WTC11 (cell line): ENCODE measurements around the gene KCNQ2. TPM values are rescaled to one million over a fixed set of nuclear protein-coding genes. Genes with fewer than 3 reads are reported as not detected.

Experiments
- ETV6 ChIP-seq: sonication (generic); formaldehyde crosslinking; IDR thresholded peaks from 2 replicates; pipeline ENCODE4 v1.8.1; 2022; ENCODE audit warnings: mild to moderate bottlenecking, missing genetic modification reagents
- FOXK1 ChIP-seq: sonication (generic); formaldehyde crosslinking; IDR thresholded peaks from 2 replicates; pipeline ENCODE4 v1.8.0; 2022; ENCODE audit warnings: mild to moderate bottlenecking, moderate library complexity, missing genetic modification reagents
- FOXP1 ChIP-seq: sonication (generic); formaldehyde crosslinking; IDR thresholded peaks from 2 replicates; pipeline ENCODE4 v1.8.0; 2022; ENCODE audit warnings: missing genetic modification reagents, mild to moderate bottlenecking, moderate library complexity, borderline replicate concordance
- GRHL2 ChIP-seq: fragments of 250-450 bp; sonication (Bioruptor Pico); IDR thresholded peaks from 2 replicates; pipeline ENCODE4 v1.8.0; 2022; ENCODE audit warnings: mild to moderate bottlenecking, moderate library complexity; ENCODE audit not compliant: insufficient replicate concordance, severe bottlenecking
- IRF2 ChIP-seq: sonication (generic); formaldehyde crosslinking; IDR thresholded peaks from 2 replicates; pipeline ENCODE4 v1.8.0; 2022; ENCODE audit warnings: low read depth, missing genetic modification reagents, borderline replicate concordance
- MYBL2 ChIP-seq: sonication (generic); formaldehyde crosslinking; IDR thresholded peaks from 2 replicates; pipeline ENCODE4 v1.8.1; 2023; ENCODE audit warnings: mild to moderate bottlenecking, moderate library complexity, missing genetic modification reagents
- NFATC4 ChIP-seq: fragments of 250-450 bp; sonication (Bioruptor Pico); IDR thresholded peaks from 2 replicates; pipeline ENCODE4 v1.9.0; 2021; ENCODE audit warnings: mild to moderate bottlenecking
- NR1H2 ChIP-seq: sonication (generic); formaldehyde crosslinking; IDR thresholded peaks from 2 replicates; pipeline ENCODE4 v1.9.0; 2021; ENCODE audit warnings: mild to moderate bottlenecking, moderate library complexity, missing genetic modification reagents
- NR2C2 ChIP-seq: sonication (generic); formaldehyde crosslinking; IDR thresholded peaks from 2 replicates; pipeline ENCODE4 v1.8.0; 2022; ENCODE audit warnings: mild to moderate bottlenecking, missing genetic modification reagents
- PRRX2 ChIP-seq: fragments of 250-450 bp; sonication (Bioruptor Pico); IDR thresholded peaks from 2 replicates; pipeline ENCODE4 v1.8.0; 2021; ENCODE audit warnings: mild to moderate bottlenecking
- RORB ChIP-seq: fragments of 250-450 bp; sonication (Bioruptor Pico); IDR thresholded peaks from 2 replicates; pipeline ENCODE4 v1.9.0; 2021; ENCODE audit warnings: mild to moderate bottlenecking
- SP1 ChIP-seq: sonication (generic); formaldehyde crosslinking; conservative IDR thresholded peaks from 2 replicates; pipeline ENCODE4 v1.8.1; 2022; ENCODE audit warnings: missing genetic modification reagents
- TEAD1 ChIP-seq: sonication (generic); formaldehyde crosslinking; IDR thresholded peaks from 2 replicates; pipeline ENCODE4 v1.8.0; 2022; ENCODE audit warnings: mild to moderate bottlenecking, missing genetic modification reagents
- TEAD4 ChIP-seq: sonication (generic); formaldehyde crosslinking; IDR thresholded peaks from 2 replicates; pipeline ENCODE4 v1.8.0; 2022; ENCODE audit warnings: mild to moderate bottlenecking, missing genetic modification reagents
- ZNF138 ChIP-seq: sonication (generic); formaldehyde crosslinking; conservative IDR thresholded peaks from 2 replicates; pipeline ENCODE4 v1.8.1; 2022; ENCODE audit warnings: mild to moderate bottlenecking, moderate library complexity, missing genetic modification reagents
- ZNF232 ChIP-seq: sonication (generic); formaldehyde crosslinking; IDR thresholded peaks from 2 replicates; pipeline ENCODE4 v1.8.0; 2022; ENCODE audit warnings: mild to moderate bottlenecking, missing genetic modification reagents
- ZNF396 ChIP-seq: fragments of 250-450 bp; sonication (Bioruptor Pico); IDR thresholded peaks from 2 replicates; pipeline ENCODE4 v1.8.0; 2021; ENCODE audit warnings: mild to moderate bottlenecking, moderate library complexity, borderline replicate concordance
- ZNF423 ChIP-seq: fragments of 250-450 bp; sonication (Bioruptor Pico); IDR thresholded peaks from 2 replicates; pipeline ENCODE4 v2.1.2; 2022; ENCODE audit warnings: mild to moderate bottlenecking, moderate library complexity
- total RNA-seq: library from RNA; stranded (reverse); gene quantifications from 3 replicates; pipeline ENCODE4 v1.2.3, GENCODE V29; 2021
- TF ChIP-seq, protein P1 (sequence below): sonication (generic); formaldehyde crosslinking; IDR thresholded peaks from 2 replicates; pipeline ENCODE4 v1.8.0; 2022; ENCODE audit warnings: missing genetic modification reagents
- TF ChIP-seq, protein P2 (sequence below): sonication (generic); formaldehyde crosslinking; IDR thresholded peaks from 2 replicates; pipeline ENCODE4 v1.8.0; 2023; ENCODE audit warnings: missing genetic modification reagents
- TF ChIP-seq, protein P3 (sequence below): fragments of 250-450 bp; sonication (Bioruptor Pico); IDR thresholded peaks from 2 replicates; pipeline ENCODE4 v1.9.0; 2021; ENCODE audit warnings: mild to moderate bottlenecking
- TF ChIP-seq, protein P4 (sequence below): sonication (generic); formaldehyde crosslinking; IDR thresholded peaks from 2 replicates; pipeline ENCODE4 v1.8.0; 2022; ENCODE audit warnings: mild to moderate bottlenecking, missing genetic modification reagents
- TF ChIP-seq, protein P5 (sequence below): sonication (generic); formaldehyde crosslinking; IDR thresholded peaks from 2 replicates; pipeline ENCODE4 v1.8.1; 2023; ENCODE audit warnings: mild to moderate bottlenecking, missing genetic modification reagents, borderline replicate concordance
- TF ChIP-seq, protein P6 (sequence below): fragments of 250-450 bp; sonication (Bioruptor Pico); IDR thresholded peaks from 2 replicates; pipeline ENCODE4 v1.9.0; 2021; ENCODE audit warnings: moderate library complexity, mild to moderate bottlenecking, inconsistent platforms, borderline replicate concordance
- TF ChIP-seq, protein P7 (sequence below): fragments of 250-450 bp; sonication (Bioruptor Pico); IDR thresholded peaks from 2 replicates; pipeline ENCODE4 v1.9.0; 2021; ENCODE audit warnings: mild to moderate bottlenecking
- TF ChIP-seq, protein P8 (sequence below): sonication (generic); formaldehyde crosslinking; IDR thresholded peaks from 2 replicates; pipeline ENCODE4 v1.8.0; 2022; ENCODE audit warnings: mild to moderate bottlenecking, missing genetic modification reagents

KCNQ2 gene
- total RNA-seq, 1 experiment from 2014 or later = 99.8 TPM

DNA sequence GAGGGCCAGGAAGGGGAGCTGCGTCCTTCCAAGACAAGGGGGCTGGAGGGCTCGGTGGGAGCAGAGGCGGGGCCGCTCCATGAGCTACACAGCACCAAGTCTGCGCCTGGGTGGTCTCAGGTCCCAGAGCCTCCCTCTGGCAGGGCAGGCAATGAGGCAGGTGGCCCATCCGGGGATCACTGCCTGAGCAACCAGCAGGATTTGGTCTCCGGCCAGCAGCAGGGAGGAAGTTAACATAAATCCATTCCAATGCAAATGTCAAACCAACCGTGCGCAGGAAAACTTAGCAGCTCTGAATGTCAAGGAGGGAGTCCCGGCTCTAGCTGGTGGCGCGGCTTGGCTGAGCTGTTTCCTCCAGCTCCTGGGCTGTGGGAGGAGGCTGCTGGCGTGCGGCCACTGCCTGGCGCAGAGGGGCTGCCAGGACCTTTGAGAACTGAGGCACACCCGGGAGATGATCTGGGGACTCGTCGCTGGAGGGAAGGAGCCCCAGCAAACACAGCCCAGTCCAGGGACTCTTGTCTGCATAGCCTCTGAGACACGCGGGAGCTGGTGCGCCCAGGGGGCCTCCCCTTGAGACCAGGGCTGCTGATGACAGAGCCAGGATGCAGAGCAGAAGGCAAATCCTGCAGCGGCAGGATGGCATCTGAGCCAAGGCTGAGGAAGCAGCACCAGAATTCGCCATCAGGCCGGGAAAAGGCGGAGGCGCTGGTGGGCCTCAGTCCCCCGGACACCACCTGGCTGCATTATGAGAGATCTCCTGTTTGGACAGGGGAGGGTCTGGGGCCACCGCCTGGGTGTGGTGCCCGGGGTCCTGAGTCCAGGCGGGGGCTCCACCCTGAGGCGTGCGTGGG is 78.2 kb downstream of the KCNQ2 start (continued):
- TF ChIP-seq, protein P1, sequence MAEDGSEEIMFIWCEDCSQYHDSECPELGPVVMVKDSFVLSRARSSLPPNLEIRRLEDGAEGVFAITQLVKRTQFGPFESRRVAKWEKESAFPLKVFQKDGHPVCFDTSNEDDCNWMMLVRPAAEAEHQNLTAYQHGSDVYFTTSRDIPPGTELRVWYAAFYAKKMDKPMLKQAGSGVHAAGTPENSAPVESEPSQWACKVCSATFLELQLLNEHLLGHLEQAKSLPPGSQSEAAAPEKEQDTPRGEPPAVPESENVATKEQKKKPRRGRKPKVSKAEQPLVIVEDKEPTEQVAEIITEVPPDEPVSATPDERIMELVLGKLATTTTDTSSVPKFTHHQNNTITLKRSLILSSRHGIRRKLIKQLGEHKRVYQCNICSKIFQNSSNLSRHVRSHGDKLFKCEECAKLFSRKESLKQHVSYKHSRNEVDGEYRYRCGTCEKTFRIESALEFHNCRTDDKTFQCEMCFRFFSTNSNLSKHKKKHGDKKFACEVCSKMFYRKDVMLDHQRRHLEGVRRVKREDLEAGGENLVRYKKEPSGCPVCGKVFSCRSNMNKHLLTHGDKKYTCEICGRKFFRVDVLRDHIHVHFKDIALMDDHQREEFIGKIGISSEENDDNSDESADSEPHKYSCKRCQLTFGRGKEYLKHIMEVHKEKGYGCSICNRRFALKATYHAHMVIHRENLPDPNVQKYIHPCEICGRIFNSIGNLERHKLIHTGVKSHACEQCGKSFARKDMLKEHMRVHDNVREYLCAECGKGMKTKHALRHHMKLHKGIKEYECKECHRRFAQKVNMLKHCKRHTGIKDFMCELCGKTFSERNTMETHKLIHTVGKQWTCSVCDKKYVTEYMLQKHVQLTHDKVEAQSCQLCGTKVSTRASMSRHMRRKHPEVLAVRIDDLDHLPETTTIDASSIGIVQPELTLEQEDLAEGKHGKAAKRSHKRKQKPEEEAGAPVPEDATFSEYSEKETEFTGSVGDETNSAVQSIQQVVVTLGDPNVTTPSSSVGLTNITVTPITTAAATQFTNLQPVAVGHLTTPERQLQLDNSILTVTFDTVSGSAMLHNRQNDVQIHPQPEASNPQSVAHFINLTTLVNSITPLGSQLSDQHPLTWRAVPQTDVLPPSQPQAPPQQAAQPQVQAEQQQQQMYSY (CRISPR knock-in tag) = no peak
- 0 out of 2 replicates have a peak, but pooled peaks have one; percentile 38 for TF ChIP-seq FOXK1 (CRISPR knock-in tag)
- TF ChIP-seq NR1H2 (CRISPR knock-in tag) = no peak
- TF ChIP-seq, protein P2, sequence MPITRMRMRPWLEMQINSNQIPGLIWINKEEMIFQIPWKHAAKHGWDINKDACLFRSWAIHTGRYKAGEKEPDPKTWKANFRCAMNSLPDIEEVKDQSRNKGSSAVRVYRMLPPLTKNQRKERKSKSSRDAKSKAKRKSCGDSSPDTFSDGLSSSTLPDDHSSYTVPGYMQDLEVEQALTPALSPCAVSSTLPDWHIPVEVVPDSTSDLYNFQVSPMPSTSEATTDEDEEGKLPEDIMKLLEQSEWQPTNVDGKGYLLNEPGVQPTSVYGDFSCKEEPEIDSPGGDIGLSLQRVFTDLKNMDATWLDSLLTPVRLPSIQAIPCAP (CRISPR knock-in tag) = no peak
- TF ChIP-seq TEAD1 (CRISPR knock-in tag) = no peak
- TF ChIP-seq RORB (CRISPR knock-in tag) = no peak
- no peak for TF ChIP-seq TEAD4
- TF ChIP-seq, protein P3, sequence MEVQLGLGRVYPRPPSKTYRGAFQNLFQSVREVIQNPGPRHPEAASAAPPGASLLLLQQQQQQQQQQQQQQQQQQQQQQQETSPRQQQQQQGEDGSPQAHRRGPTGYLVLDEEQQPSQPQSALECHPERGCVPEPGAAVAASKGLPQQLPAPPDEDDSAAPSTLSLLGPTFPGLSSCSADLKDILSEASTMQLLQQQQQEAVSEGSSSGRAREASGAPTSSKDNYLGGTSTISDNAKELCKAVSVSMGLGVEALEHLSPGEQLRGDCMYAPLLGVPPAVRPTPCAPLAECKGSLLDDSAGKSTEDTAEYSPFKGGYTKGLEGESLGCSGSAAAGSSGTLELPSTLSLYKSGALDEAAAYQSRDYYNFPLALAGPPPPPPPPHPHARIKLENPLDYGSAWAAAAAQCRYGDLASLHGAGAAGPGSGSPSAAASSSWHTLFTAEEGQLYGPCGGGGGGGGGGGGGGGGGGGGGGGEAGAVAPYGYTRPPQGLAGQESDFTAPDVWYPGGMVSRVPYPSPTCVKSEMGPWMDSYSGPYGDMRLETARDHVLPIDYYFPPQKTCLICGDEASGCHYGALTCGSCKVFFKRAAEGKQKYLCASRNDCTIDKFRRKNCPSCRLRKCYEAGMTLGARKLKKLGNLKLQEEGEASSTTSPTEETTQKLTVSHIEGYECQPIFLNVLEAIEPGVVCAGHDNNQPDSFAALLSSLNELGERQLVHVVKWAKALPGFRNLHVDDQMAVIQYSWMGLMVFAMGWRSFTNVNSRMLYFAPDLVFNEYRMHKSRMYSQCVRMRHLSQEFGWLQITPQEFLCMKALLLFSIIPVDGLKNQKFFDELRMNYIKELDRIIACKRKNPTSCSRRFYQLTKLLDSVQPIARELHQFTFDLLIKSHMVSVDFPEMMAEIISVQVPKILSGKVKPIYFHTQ (CRISPR knock-in tag) = no peak
- TF ChIP-seq IRF2 = no peak
- TF ChIP-seq, protein P4, sequence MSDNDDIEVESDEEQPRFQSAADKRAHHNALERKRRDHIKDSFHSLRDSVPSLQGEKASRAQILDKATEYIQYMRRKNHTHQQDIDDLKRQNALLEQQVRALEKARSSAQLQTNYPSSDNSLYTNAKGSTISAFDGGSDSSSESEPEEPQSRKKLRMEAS (CRISPR knock-in tag) = peak; percentile 52; the same call in 1 of the 2 replicates
- TF ChIP-seq, protein P5, sequence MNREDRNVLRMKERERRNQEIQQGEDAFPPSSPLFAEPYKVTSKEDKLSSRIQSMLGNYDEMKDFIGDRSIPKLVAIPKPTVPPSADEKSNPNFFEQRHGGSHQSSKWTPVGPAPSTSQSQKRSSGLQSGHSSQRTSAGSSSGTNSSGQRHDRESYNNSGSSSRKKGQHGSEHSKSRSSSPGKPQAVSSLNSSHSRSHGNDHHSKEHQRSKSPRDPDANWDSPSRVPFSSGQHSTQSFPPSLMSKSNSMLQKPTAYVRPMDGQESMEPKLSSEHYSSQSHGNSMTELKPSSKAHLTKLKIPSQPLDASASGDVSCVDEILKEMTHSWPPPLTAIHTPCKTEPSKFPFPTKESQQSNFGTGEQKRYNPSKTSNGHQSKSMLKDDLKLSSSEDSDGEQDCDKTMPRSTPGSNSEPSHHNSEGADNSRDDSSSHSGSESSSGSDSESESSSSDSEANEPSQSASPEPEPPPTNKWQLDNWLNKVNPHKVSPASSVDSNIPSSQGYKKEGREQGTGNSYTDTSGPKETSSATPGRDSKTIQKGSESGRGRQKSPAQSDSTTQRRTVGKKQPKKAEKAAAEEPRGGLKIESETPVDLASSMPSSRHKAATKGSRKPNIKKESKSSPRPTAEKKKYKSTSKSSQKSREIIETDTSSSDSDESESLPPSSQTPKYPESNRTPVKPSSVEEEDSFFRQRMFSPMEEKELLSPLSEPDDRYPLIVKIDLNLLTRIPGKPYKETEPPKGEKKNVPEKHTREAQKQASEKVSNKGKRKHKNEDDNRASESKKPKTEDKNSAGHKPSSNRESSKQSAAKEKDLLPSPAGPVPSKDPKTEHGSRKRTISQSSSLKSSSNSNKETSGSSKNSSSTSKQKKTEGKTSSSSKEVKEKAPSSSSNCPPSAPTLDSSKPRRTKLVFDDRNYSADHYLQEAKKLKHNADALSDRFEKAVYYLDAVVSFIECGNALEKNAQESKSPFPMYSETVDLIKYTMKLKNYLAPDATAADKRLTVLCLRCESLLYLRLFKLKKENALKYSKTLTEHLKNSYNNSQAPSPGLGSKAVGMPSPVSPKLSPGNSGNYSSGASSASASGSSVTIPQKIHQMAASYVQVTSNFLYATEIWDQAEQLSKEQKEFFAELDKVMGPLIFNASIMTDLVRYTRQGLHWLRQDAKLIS (CRISPR knock-in tag) = no peak
- TF ChIP-seq ZNF396 = no peak
- no peak for TF ChIP-seq NR2C2 (CRISPR knock-in tag)
- no peak for TF ChIP-seq PRRX2 (CRISPR knock-in tag)
- TF ChIP-seq, protein P6, sequence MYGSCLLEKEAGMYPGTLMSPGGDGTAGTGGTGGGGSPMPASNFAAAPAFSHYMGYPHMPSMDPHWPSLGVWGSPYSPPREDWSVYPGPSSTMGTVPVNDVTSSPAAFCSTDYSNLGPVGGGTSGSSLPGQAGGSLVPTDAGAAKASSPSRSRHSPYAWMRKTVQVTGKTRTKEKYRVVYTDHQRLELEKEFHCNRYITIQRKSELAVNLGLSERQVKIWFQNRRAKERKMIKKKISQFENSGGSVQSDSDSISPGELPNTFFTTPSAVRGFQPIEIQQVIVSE = no peak
- no peak for TF ChIP-seq NFATC4 (CRISPR knock-in tag)
- TF ChIP-seq SP1 (CRISPR knock-in tag) = no peak; the same call in 1 of the 2 replicates
- no peak for TF ChIP-seq MYBL2
- TF ChIP-seq FOXP1 (CRISPR knock-in tag) = no peak
- TF ChIP-seq, protein P7, sequence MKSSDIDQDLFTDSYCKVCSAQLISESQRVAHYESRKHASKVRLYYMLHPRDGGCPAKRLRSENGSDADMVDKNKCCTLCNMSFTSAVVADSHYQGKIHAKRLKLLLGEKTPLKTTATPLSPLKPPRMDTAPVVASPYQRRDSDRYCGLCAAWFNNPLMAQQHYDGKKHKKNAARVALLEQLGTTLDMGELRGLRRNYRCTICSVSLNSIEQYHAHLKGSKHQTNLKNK = no peak
- peak; percentile 70; the same call in 1 of the 2 replicates for TF ChIP-seq ZNF232 (CRISPR knock-in tag)
- TF ChIP-seq ZNF423 (CRISPR knock-in tag) = peak; percentile 62
- TF ChIP-seq ETV6 = no peak; the same call in 1 of the 2 replicates
- no peak for TF ChIP-seq GRHL2 (CRISPR knock-in tag)
- TF ChIP-seq, protein P8, sequence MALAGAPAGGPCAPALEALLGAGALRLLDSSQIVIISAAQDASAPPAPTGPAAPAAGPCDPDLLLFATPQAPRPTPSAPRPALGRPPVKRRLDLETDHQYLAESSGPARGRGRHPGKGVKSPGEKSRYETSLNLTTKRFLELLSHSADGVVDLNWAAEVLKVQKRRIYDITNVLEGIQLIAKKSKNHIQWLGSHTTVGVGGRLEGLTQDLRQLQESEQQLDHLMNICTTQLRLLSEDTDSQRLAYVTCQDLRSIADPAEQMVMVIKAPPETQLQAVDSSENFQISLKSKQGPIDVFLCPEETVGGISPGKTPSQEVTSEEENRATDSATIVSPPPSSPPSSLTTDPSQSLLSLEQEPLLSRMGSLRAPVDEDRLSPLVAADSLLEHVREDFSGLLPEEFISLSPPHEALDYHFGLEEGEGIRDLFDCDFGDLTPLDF (CRISPR knock-in tag) = peak; percentile 34; the same call in 1 of the 2 replicates
- no peak for TF ChIP-seq ZNF138 (CRISPR knock-in tag)
